ENCODE data around the gene SQSTM1. TPM values are rescaled to one million over a fixed set of nuclear protein-coding genes. Genes with fewer than 3 reads are reported as not detected.

SQSTM1 gene
- total RNA-seq, 1 donor from 2014 or later: 548 TPM

Other genes with a start within 250 kb of the SQSTM1 start
- gene HNRNPH1, start 197.2 kb upstream of the SQSTM1 start, total RNA-seq: 458 and 725 TPM in 2 replicates
- 0.22 TPM in 1 of 2 replicates, not detected in the other for gene CBY3, start 139.9 kb upstream of the SQSTM1 start, total RNA-seq
- gene CANX, start 121.9 kb upstream of the SQSTM1 start, total RNA-seq: 467 and 543 TPM in 2 replicates
- 5.4 and 6.9 TPM in 2 replicates for gene MAML1, start 88.1 kb upstream of the SQSTM1 start, total RNA-seq
- gene LTC4S, start 26.9 kb upstream of the SQSTM1 start, total RNA-seq: 0.44 and 0.79 TPM in 2 replicates
- gene MGAT4B, start 14.0 kb upstream of the SQSTM1 start, total RNA-seq: 104 and 132 TPM in 2 replicates
- gene MRNIP, start 37.9 kb downstream of the SQSTM1 start, total RNA-seq: 3.9 and 7.9 TPM in 2 replicates
- gene TBC1D9B, start 87.0 kb downstream of the SQSTM1 start, total RNA-seq: 34.7 and 55.8 TPM in 2 replicates

Data from lung microvascular endothelial cell (primary cell).